Measurements from ENCODE around the gene TDRKH. TPM values are rescaled to one million over a fixed set of nuclear protein-coding genes. Genes with fewer than 3 reads are reported as not detected.

Gene TDRKH
- total and polyA plus RNA-seq, 2 experiments from 2014 or later, result 10.2 to 25.6 TPM

DNA sequence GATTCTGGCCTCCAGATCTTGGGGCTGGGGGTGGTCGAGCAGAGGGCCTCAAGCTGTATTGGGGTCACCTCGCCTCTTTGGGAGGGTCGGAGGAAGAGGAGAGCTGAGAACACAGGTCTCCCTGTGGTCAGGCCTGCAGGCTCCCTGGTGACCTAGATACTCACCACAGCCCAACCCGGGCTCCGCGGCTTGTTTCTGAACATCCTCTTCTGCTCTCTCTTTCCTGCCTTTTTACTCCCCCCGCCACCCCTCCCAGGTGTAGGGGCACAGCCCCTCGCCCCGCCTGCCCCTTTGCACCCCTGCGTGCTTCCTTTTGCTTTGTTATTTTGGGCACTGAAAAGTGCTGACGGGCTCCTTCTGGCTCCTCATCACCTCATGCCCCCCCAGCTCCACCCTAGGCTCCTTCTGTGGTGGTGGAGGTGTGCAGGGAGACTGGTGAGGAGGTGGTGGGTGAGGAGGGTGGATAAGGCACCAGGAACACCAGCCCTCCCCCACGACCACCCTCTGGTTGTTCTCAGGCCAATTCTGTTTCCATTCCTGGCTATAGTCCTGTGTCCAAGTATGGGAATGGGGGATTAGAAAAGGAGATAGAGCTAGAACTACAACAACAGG, 25.5 kb upstream of the TDRKH start:
- no peaks in the 10 kb centered on the region for H3K9me3 Mint-ChIP-seq

More for the DNA sequence above, 25.5 kb upstream of the TDRKH start:
- Histone ChIP-seq H3K27ac (ENCODE audit: low read depth) (no peak overlapping the region), H2AFZ (no peak overlapping the region), H3K4me1 (ENCODE audit: insufficient read depth) (no peaks in the 10 kb centered on the region), H3K4me3 (no peak overlapping the region), H3K36me3 (ENCODE audit: insufficient read depth) (no peaks in the 10 kb centered on the region), H3K4me2 (no peak overlapping the region), H3K79me2 (replicated peaks; ENCODE audit: insufficient read depth) (no peaks in the 10 kb centered on the region), H3F3A (replicated peaks; ENCODE audit: low read depth) (no peaks in the 10 kb centered on the region), H3K9me2 (ENCODE audit: insufficient read depth) (no peaks in the 10 kb centered on the region), H3K27me3 (ENCODE audit: insufficient read depth) (no peaks in the 10 kb centered on the region), H4K20me1 (replicated peaks; ENCODE audit: insufficient read depth) (no peaks in the 10 kb centered on the region)
- Mint-ChIP-seq H3K27ac (no peak overlapping the region), H3K4me1 (peaks cover 6% of the 10 kb centered on the region), H3K4me3 (no peak overlapping the region), H3K36me3 (ENCODE audit: low read depth) (no peaks in the 10 kb centered on the region), H3K27me3 (ENCODE audit: insufficient read depth, low read depth, poor library complexity) (peaks cover 12% of the 10 kb centered on the region)
- DNase-seq (ENCODE audit: low spot score), result no peak
- TF ChIP-seq ZNF331 (CRISPR knock-in tag; IDR thresholded peaks at IDR 0.05; ENCODE audit: low read depth) (no peak), NANOG (IDR thresholded peaks at IDR 0.05; ENCODE audit: borderline replicate concordance) (no peak), ZNF114 (CRISPR knock-in tag; IDR thresholded peaks at IDR 0.05) (no peak), CREB1 (CRISPR knock-in tag; IDR thresholded peaks at IDR 0.05; ENCODE audit: low read depth) (no peak), JUNB (IDR thresholded peaks at IDR 0.05; ENCODE audit: unreplicated experiment) (no peak), CTCF (conservative IDR thresholded peaks at IDR 0.05; ENCODE audit: low read depth in 2 of 2) (no peak), POLR2AphosphoS5 (IDR thresholded peaks at IDR 0.05; ENCODE audit: low read depth) (no peak), REST (IDR thresholded peaks at IDR 0.05; ENCODE audit: unreplicated experiment) (no peak), EZH2 (IDR thresholded peaks at IDR 0.05; ENCODE audit: low read depth, unreplicated experiment) (no peak), STAT1 (IDR thresholded peaks at IDR 0.05; ENCODE audit: unreplicated experiment) (no peak), EZH2phosphoT487 (IDR thresholded peaks at IDR 0.05; ENCODE audit: unreplicated experiment) (no peak)
- TF ChIP-seq, protein P1, sequence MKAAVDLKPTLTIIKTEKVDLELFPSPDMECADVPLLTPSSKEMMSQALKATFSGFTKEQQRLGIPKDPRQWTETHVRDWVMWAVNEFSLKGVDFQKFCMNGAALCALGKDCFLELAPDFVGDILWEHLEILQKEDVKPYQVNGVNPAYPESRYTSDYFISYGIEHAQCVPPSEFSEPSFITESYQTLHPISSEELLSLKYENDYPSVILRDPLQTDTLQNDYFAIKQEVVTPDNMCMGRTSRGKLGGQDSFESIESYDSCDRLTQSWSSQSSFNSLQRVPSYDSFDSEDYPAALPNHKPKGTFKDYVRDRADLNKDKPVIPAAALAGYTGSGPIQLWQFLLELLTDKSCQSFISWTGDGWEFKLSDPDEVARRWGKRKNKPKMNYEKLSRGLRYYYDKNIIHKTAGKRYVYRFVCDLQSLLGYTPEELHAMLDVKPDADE (IDR thresholded peaks at IDR 0.05), result no peak
- TF ChIP-seq, protein P2, sequence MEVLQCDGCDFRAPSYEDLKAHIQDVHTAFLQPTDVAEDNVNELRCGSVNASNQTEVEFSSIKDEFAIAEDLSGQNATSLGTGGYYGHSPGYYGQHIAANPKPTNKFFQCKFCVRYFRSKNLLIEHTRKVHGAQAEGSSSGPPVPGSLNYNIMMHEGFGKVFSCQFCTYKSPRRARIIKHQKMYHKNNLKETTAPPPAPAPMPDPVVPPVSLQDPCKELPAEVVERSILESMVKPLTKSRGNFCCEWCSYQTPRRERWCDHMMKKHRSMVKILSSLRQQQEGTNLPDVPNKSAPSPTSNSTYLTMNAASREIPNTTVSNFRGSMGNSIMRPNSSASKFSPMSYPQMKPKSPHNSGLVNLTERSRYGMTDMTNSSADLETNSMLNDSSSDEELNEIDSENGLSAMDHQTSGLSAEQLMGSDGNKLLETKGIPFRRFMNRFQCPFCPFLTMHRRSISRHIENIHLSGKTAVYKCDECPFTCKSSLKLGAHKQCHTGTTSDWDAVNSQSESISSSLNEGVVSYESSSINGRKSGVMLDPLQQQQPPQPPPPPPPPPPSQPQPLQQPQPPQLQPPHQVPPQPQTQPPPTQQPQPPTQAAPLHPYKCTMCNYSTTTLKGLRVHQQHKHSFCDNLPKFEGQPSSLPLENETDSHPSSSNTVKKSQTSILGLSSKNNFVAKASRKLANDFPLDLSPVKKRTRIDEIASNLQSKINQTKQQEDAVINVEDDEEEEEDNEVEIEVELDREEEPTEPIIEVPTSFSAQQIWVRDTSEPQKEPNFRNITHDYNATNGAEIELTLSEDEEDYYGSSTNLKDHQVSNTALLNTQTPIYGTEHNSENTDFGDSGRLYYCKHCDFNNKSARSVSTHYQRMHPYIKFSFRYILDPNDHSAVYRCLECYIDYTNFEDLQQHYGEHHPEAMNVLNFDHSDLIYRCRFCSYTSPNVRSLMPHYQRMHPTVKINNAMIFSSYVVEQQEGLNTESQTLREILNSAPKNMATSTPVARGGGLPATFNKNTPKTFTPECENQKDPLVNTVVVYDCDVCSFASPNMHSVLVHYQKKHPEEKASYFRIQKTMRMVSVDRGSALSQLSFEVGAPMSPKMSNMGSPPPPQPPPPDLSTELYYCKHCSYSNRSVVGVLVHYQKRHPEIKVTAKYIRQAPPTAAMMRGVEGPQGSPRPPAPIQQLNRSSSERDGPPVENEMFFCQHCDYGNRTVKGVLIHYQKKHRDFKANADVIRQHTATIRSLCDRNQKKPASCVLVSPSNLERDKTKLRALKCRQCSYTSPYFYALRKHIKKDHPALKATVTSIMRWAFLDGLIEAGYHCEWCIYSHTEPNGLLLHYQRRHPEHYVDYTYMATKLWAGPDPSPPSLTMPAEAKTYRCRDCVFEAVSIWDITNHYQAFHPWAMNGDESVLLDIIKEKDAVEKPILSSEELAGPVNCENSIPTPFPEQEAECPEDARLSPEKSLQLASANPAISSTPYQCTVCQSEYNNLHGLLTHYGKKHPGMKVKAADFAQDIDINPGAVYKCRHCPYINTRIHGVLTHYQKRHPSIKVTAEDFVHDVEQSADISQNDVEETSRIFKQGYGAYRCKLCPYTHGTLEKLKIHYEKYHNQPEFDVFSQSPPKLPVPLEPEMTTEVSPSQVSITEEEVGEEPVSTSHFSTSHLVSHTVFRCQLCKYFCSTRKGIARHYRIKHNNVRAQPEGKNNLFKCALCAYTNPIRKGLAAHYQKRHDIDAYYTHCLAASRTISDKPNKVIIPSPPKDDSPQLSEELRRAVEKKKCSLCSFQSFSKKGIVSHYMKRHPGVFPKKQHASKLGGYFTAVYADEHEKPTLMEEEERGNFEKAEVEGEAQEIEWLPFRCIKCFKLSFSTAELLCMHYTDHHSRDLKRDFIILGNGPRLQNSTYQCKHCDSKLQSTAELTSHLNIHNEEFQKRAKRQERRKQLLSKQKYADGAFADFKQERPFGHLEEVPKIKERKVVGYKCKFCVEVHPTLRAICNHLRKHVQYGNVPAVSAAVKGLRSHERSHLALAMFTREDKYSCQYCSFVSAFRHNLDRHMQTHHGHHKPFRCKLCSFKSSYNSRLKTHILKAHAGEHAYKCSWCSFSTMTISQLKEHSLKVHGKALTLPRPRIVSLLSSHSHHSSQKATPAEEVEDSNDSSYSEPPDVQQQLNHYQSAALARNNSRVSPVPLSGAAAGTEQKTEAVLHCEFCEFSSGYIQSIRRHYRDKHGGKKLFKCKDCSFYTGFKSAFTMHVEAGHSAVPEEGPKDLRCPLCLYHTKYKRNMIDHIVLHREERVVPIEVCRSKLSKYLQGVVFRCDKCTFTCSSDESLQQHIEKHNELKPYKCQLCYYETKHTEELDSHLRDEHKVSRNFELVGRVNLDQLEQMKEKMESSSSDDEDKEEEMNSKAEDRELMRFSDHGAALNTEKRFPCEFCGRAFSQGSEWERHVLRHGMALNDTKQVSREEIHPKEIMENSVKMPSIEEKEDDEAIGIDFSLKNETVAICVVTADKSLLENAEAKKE (CRISPR knock-in tag; IDR thresholded peaks at IDR 0.05), result no peak
- no peak for ATAC-seq

Measured in GM23338 (cell line).